PFSK-1 (cell line): ENCODE data around the gene VPS9D1.
A peak's percentile ranks its signal among the peaks of the same experiment; 100 is the strongest.

Source experiments
- POLR2AphosphoS5 ChIP-seq: IDR thresholded peaks from 2 replicates; pipeline ENCODE4 v1.6.1; 2012; ENCODE audit warnings: low read depth, mild to moderate bottlenecking, control low read depth, low read length, moderate library complexity
- REST ChIP-seq, 2 experiments: IDR thresholded peaks; 2 replicates each; pipeline versions ENCODE4 v1.6.1 to v1.8.0; 2011 to 2012; ENCODE audit warnings: low read depth in 2 of 2, low read length in 2 of 2, control low read depth in 1 of 2, inconsistent platforms in 1 of 2, mild to moderate bottlenecking in 1 of 2, moderate library complexity in 1 of 2; ENCODE audit not compliant: insufficient read depth in 1 of 2
- SIN3A ChIP-seq: IDR thresholded peaks from 2 replicates; pipeline ENCODE4 v1.6.1; 2012; ENCODE audit warnings: mild to moderate bottlenecking, low read length, moderate library complexity, borderline replicate concordance; ENCODE audit not compliant: insufficient read depth
- TAF1 ChIP-seq: IDR thresholded peaks from 2 replicates; pipeline ENCODE4 v1.6.1; 2012; ENCODE audit warnings: low read length, control low read depth, borderline replicate concordance; ENCODE audit not compliant: insufficient read depth

- peak; percentile 33 for TF ChIP-seq POLR2AphosphoS5
- 0 out of 2 replicates have a peak, but pooled peaks have one; percentile 17 for TF ChIP-seq SIN3A
- TF ChIP-seq TAF1: no peak
- TF ChIP-seq REST (IDR thresholded peaks at IDR 0.05; ENCODE audit: insufficient read depth in 1 of 2, low read depth in 2 of 2, low read length in 2 of 2): no peak
Measured at GRCh38 chr16:89720813-89721545, at the start of gene VPS9D1, which contains the start of gene ZNF276.
